Fibroblast of lung (primary cell): ENCODE data around the gene NRG2. TPM values are rescaled to one million over a fixed set of nuclear protein-coding genes. Genes with fewer than 3 reads are reported as not detected.

Experiments
- DNase-seq, 2 donors: peaks; one replicate each; pipeline versions ENCODE4 v3.0.0 to v3.0.0-alpha.2; 2010; ENCODE audit warnings: low read depth in 2 of 2
- H2AFZ ChIP-seq: 2 replicates; pipeline ENCODE4 v1.5.1; 2012; ENCODE audit warnings: low read length, control low read depth, inconsistent platforms
- H3K27ac ChIP-seq: 2 replicates; pipeline ENCODE4 v1.5.1; 2011; ENCODE audit warnings: low read length, control low read depth; ENCODE audit not compliant: insufficient read depth
- H3K27me3 ChIP-seq: 2 replicates; pipeline ENCODE4 v1.5.1; 2011; ENCODE audit warnings: mild to moderate bottlenecking, low read length; ENCODE audit not compliant: control insufficient read depth, insufficient read depth
- H3K36me3 ChIP-seq: 2 replicates; pipeline ENCODE4 v1.5.1; 2011; ENCODE audit warnings: low read length; ENCODE audit not compliant: control insufficient read depth, insufficient read depth
- H3K4me1 ChIP-seq: 2 replicates; pipeline ENCODE4 v1.5.1; 2011; ENCODE audit warnings: low read length; ENCODE audit not compliant: control insufficient read depth, insufficient read depth; ENCODE audit errors: extremely low read depth
- H3K4me2 ChIP-seq: 2 replicates; pipeline ENCODE4 v1.5.1; 2011; ENCODE audit warnings: low read length, control low read depth; ENCODE audit not compliant: insufficient read depth; ENCODE audit errors: extremely low read depth
- H3K4me3 ChIP-seq, 4 experiments: fragments of 200-600 bp in 1 of 4; sonication (generic) in 1 of 4; replicated peaks in 1 of 4; 2 replicates each; pipeline ENCODE4 v1.5.1; 2011 to 2016; ENCODE audit warnings: low read length in 4 of 4, low read depth in 3 of 4, mild to moderate bottlenecking in 3 of 4, control low read depth in 2 of 4, inconsistent platforms in 1 of 4, mixed read lengths in 1 of 4; ENCODE audit not compliant: insufficient read depth in 1 of 4; ENCODE audit errors: control extremely low read depth in 1 of 4
- H3K79me2 ChIP-seq: 2 replicates; pipeline ENCODE4 v1.5.1; 2012; ENCODE audit warnings: mild to moderate bottlenecking, low read length, inconsistent platforms; ENCODE audit not compliant: control insufficient read depth, insufficient read depth
- H3K9ac ChIP-seq: 2 replicates; pipeline ENCODE4 v1.5.1; 2011; ENCODE audit warnings: mild to moderate bottlenecking, low read length, control low read depth; ENCODE audit not compliant: insufficient read depth
- H3K9me3 ChIP-seq: 2 replicates; pipeline ENCODE4 v1.5.1; 2012; ENCODE audit warnings: low read depth, low read length; ENCODE audit not compliant: control insufficient read depth, insufficient read depth
- H4K20me1 ChIP-seq: 2 replicates; pipeline ENCODE4 v1.5.1; 2011; ENCODE audit warnings: low read length; ENCODE audit not compliant: control insufficient read depth, insufficient read depth; ENCODE audit errors: extremely low read depth
- CTCF ChIP-seq, 2 donors: IDR thresholded peaks in 1 of 2; conservative IDR thresholded peaks in 1 of 2; 1 replicate in 1 of 2; 2 replicates in 1 of 2; pipeline ENCODE4 v1.5.1; 2011 to 2012; ENCODE audit warnings: low read length in 2 of 2, control low read depth in 1 of 2, inconsistent platforms in 1 of 2, low read depth in 1 of 2, mild to moderate bottlenecking in 1 of 2
- EZH2 ChIP-seq: IDR thresholded peaks from 2 replicates; pipeline ENCODE4 v1.5.1; 2012; ENCODE audit warnings: low read length, control low read depth, mild to moderate bottlenecking; ENCODE audit errors: missing control alignments
- polyA plus RNA-seq, 2 donors: library from polyadenylated mRNA; depleted of rRNA in 1 of 2; stranded (reverse) in 1 of 2; unstranded in 1 of 2; fragments of >200 nt; gene quantifications; 2 replicates each; pipeline ENCODE4 v1.2.1, GENCODE V29; 2011 to 2012; ENCODE audit warnings: missing spikeins in 1 of 2
- total RNA-seq: library from RNA; depleted of rRNA; stranded (reverse); fragments of >200 nt; gene quantifications from 2 replicates; pipeline ENCODE4 v1.2.1, GENCODE V29; 2014

The NRG2 gene
- total and polyA plus RNA-seq, 2 donors (not counting 1 experiment from before 2014, with no cell fraction given), result 0.28 to 1.3 TPM

- DNase-seq, result no peak
- TF ChIP-seq CTCF (conservative IDR thresholded peaks at IDR 0.05 in 1 of 2, IDR thresholded peaks at IDR 0.05 in 1 of 2; ENCODE audit: low read depth in 1 of 2, low read length in 2 of 2), result no peak
- no peak for TF ChIP-seq EZH2
Measured at GRCh38 chr5:139829471-139829870, 213.6 kb downstream of the NRG2 start.

GRCh38 chr5:139828207-139828895 is 214.7 kb downstream of the NRG2 start:
- Histone ChIP-seq H3K4me3 (no peak overlapping the region), H2AFZ (no peak overlapping the region), H4K20me1 (no peaks in the 10 kb centered on the region), H3K9ac (no peak overlapping the region), H3K27ac (no peak overlapping the region), H3K4me1 (no peaks in the 10 kb centered on the region), H3K36me3 (no peaks in the 10 kb centered on the region), H3K4me2 (no peak overlapping the region), H3K9me3 (no peaks in the 10 kb centered on the region), H3K27me3 (peaks cover 2% of the 10 kb centered on the region), H3K79me2 (no peaks in the 10 kb centered on the region)
- DNase-seq, result no peak
- TF ChIP-seq EZH2 (no peak), CTCF (conservative IDR thresholded peaks at IDR 0.05 in 1 of 2, IDR thresholded peaks at IDR 0.05 in 1 of 2; ENCODE audit: low read depth in 1 of 2, low read length in 2 of 2) (no peak)

More at GRCh38 chr5:139829471-139829870, 213.6 kb downstream of the NRG2 start:
- no peak overlapping the region for H3K4me3 ChIP-seq
- no peak overlapping the region for H3K9ac ChIP-seq
- H4K20me1 ChIP-seq, result no peaks in the 10 kb centered on the region
- no peaks in the 10 kb centered on the region for H3K79me2 ChIP-seq
- H3K27me3 ChIP-seq, result peaks cover 2% of the 10 kb centered on the region
- no peaks in the 10 kb centered on the region for H3K9me3 ChIP-seq
- H3K36me3 ChIP-seq, result no peaks in the 10 kb centered on the region
- no peak overlapping the region for H3K27ac ChIP-seq
- no peak overlapping the region for H3K4me2 ChIP-seq
- H3K4me1 ChIP-seq, result no peaks in the 10 kb centered on the region
- H2AFZ ChIP-seq, result no peak overlapping the region

GRCh38 chr5:139825690-139826089 is 217.4 kb downstream of the NRG2 start:
- H4K20me1 ChIP-seq, result no peaks in the 10 kb centered on the region
- no peak overlapping the region for H2AFZ ChIP-seq
- no peaks in the 10 kb centered on the region for H3K36me3 ChIP-seq
- no peak for DNase-seq
- H3K9ac ChIP-seq, result no peak overlapping the region
- H3K79me2 ChIP-seq, result no peaks in the 10 kb centered on the region
- no peak overlapping the region for H3K4me3 ChIP-seq
- no peaks in the 10 kb centered on the region for H3K4me1 ChIP-seq
- H3K27ac ChIP-seq, result no peak overlapping the region
- H3K4me2 ChIP-seq, result no peak overlapping the region
- H3K9me3 ChIP-seq, result no peaks in the 10 kb centered on the region
- TF ChIP-seq EZH2 (no peak), CTCF (conservative IDR thresholded peaks at IDR 0.05 in 1 of 2, IDR thresholded peaks at IDR 0.05 in 1 of 2; ENCODE audit: low read depth in 1 of 2, low read length in 2 of 2) (no peak)
- H3K27me3 ChIP-seq, result no peaks in the 10 kb centered on the region
